ENCODE data around the gene RSPO3.

GRCh38 chr6:127131772-127132376, 13.4 kb downstream of the RSPO3 start:
- TF ChIP-seq CTCF (IDR thresholded peaks at IDR 0.05 in 2 of 3, conservative IDR thresholded peaks at IDR 0.05 in 1 of 3; ENCODE audit: borderline replicate concordance in 1 of 3, insufficient read depth in 1 of 3, low read depth in 2 of 3, low read length in 2 of 3): no peak
- TF ChIP-seq POLR2A (IDR thresholded peaks at IDR 0.05; ENCODE audit: borderline replicate concordance, extremely low read depth, insufficient read depth, insufficient read length): no peak
- no peak for TF ChIP-seq ZNF274 (IDR thresholded peaks at IDR 0.05; ENCODE audit: low read depth, low read length)
- TF ChIP-seq SRF (IDR thresholded peaks at IDR 0.05; ENCODE audit: low read depth): no peak
- TF ChIP-seq MAX (IDR thresholded peaks at IDR 0.05): no peak
- TF ChIP-seq ATF3 (IDR thresholded peaks at IDR 0.05): no peak
